GM21529 (cell line): ENCODE measurements around the gene ALDH18A1.
"Not testable (repeated sequence)": the region's sequence is repeated elsewhere in the genome, so short reads cannot be mapped to it uniquely, and the experiment has no call there.

ENCODE experiments used
- ATAC-seq: cut with Tn5 transposase; IDR thresholded peaks from one replicate; pipeline ENCODE4 v1.9.1; 2021; ENCODE audit not compliant: unreplicated experiment

Gene ALDH18A1

GRCh38 chr10:95651346-95652060, 5.0 kb downstream of the ALDH18A1 start:
- no peak for ATAC-seq

GRCh38 chr10:95650232-95650631, 6.3 kb downstream of the ALDH18A1 start:
- ATAC-seq, result no peak

GRCh38 chr10:95648138-95648537, 8.4 kb downstream of the ALDH18A1 start:
- no peak for ATAC-seq

- ATAC-seq, result no peak
These were observed 10.4 kb downstream of the ALDH18A1 start for GRCh38 chr10:95646160-95646559.

GRCh38 chr10:95644901-95645300, 11.6 kb downstream of the ALDH18A1 start:
- ATAC-seq, result no peak

- no peak for ATAC-seq
These were observed 15.6 kb downstream of the ALDH18A1 start for GRCh38 chr10:95640891-95641315.

GRCh38 chr10:95637911-95638310, 18.6 kb downstream of the ALDH18A1 start:
- ATAC-seq, result no peak

DNA sequence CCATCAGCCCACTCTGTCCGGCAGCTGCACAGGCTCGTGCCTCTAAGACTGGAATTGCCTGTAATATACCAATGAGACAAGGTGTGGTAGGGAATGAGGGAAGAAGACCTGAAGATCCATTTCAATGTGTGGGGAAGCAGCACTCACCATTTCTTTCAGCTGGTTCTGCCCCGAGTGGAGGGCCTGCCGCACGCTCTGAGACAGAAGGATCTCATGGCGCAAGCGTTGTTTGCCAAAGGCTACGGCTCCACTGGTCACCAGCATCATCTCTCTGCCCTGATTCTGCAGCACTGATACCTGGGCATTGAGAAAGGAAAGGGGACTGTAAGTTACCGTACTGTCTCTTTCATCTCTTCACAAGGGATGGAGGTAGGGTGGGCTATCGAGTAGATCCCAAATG, 19.4 kb downstream of the ALDH18A1 start:
- no peak for ATAC-seq

GRCh38 chr10:95635319-95635733, 21.2 kb downstream of the ALDH18A1 start:
- ATAC-seq, result no peak

DNA sequence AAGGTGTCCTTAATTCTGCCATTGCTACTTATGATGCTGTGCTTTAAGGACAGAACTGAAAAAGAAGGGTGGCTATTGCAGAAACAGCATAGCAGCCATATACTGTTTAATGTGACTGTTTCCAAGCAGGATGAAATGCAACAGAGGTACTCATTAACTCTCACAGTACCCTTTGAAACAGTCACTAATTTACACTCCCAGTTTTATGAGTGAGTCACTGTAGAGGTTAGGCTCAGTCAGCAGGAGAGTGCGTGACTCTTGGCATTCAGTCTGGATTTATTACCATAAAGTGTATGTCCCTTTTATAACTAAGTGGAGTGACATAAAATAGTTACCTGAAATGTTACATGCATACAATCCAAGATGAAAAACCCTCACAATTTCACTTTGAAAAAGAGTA, 27.7 kb downstream of the ALDH18A1 start:
- no peak for ATAC-seq

GRCh38 chr10:95626500-95626899, 30.0 kb downstream of the ALDH18A1 start:
- ATAC-seq, result no peak

DNA sequence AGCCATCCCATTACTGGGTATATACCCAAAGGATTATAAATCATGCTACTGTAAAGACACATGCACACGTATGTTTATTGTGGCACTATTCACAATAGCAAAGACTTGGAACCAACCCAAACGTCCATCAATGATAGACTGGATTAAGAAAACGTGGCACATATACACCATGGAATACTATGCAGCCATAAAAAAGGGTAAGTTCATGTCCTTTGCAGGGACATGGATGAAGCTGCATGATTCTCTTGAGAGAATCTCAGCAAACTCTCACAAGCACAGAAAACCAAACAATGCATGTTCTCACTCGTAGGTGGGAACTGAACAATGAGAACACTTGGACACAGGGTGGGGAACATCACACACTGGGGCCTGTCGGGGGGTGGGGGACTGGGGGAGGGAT, 36.1 kb downstream of the ALDH18A1 start:
- not testable (repeated sequence) for ATAC-seq

DNA sequence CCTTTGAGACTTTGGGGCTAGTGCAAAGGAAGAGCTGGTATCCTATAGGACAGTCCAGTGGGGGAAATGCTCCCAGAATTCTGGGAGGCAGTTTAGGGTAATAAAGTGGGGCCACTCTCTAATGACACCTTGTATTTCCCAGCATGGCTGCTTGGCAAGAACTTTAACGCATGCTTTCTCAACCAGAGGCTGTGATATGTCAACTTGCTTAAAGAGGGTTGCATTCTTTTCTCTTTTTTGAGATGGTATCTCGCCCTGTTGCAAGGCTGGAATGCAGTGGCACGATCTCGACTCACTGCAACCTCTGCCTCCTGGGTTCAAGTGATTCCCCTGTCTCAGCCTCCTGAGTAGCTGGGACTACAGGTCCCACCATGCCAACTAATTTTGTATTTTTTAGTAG, 38.4 kb downstream of the ALDH18A1 start:
- ATAC-seq, result no peak

DNA sequence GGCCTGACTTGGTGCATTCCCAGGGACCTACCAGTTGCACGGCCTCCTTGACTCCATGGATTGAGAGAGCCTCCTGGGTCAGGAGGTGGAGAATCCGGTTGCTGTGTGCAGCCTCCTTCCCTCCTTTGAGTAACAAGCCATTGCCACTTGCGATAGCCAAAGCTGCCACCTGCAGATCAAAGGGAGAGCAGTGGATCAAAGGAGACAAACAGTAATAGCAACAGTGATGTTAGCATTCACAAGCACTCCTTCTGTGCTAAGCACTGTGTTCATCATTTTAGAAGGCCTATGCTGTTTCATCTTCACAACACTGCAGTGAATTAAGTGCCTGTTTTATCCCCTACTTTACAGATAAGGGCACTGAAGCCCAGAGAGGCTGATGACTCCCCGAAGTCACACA, 40.1 kb downstream of the ALDH18A1 start:
- ATAC-seq, result no peak

DNA sequence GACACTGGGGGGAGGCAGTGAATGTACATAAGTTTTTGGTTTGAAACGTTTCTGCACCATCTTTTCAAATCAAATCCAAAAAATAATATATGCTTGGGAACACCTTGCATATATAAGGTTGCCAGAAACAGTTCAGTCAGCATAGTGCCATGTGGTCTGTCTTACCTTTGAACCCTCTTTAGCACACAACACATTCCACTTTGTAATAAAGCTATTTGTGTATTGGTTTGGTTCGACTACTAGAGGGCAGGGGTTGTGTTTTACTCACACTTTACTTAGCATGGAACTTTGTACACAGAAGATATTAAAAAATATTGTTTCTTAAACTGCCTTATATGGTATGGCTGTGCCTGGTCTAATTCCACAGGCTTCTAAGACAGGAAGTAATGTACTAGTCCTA, 43.2 kb downstream of the ALDH18A1 start:
- no peak for ATAC-seq

DNA sequence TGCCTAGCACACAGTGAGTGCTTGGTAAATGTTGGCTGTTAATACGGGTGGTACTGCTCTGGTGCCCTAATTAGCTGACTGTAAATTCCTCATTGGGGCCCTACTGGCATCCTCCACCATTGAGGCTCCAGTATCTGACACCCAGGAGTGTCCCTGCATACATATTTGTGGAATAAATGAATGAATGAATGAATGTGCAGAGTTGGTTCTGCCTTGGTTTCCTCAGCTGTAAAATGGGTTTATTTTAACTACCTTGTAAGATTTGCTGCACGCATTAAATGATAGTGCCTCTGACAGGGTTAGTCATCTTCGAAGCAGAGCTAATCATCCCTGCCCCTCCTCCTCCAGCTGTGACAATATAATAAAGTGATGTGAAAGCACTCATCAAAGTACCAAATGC, 45.8 kb downstream of the ALDH18A1 start:
- no peak for ATAC-seq

DNA sequence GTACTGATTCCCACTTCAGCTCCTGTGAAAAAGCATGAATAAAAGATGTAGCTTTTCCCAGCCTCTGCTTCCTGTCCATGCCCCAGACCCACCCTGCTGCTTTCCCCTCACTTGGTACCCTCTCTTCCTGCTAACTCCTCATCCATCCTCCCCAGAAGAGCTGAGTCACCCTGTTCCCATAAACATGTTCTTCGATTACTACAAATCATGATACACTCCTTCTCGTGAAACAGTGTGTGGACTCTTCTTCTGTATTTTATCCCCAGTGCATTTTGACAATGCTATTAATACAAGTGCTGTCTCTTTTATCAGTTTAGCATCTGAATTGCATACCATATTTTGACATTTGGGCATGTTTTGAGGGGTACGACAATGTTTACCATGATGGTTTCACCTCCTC, 49.6 kb downstream of the ALDH18A1 start:
- ATAC-seq, result no peak

- ATAC-seq, result no peak
These were observed 51.3 kb downstream of the ALDH18A1 start for GRCh38 chr10:95605163-95605562.

- no peak for ATAC-seq
These were observed 51.9 kb downstream of the ALDH18A1 start for GRCh38 chr10:95604630-95605029.

GRCh38 chr10:95602382-95602781, 54.1 kb downstream of the ALDH18A1 start:
- ATAC-seq, result no peak

DNA sequence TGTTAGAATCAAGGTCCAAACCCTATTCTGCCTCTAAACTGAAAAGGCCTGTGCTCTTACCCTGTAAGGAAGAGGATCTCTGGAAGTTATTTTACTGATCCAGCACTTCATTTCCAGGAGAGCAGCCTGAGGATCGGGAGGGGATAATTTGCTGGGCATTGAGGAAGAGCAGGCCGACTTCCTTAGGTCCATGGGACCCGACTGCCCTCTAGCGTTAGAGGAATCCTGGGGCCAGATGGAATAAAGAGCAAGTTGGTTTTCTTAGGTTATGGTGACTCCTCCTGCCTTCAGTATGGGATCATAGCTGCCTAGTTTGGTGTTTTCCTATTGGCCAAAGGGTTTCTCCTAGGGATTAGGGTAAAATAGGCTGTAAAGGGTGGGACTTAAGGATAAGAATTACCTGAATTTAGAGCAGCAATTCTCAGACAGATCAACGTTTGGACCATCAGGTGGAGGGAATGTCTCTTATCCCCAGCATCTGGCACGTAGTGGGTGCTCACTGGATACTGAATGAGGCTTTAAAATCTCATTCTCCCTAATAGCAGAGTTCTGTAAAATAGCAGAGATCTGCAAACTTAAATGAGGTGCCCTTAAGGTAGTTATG, 55.3 kb downstream of the ALDH18A1 start:
- peak; percentile 66 for ATAC-seq

DNA sequence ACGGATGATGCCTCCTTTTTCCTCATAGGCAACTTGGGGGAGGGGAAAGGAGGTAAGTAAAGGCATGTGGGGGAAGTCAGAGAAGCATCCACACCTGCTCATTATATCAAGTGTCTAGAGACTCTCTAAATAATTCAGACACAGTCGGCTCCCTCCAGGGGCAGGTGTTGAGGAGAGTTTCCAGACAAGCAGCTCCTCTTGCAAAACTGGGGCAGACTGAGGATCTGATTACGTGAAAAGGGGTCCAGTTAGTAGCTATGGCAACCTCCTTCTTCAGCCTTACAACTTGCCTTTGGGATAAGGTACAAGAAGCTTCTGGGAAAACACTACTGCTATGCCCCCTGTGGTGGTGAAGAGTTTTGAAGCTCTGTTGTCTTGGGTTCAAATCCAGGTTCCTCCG, 56.4 kb downstream of the ALDH18A1 start:
- ATAC-seq, result no peak

DNA sequence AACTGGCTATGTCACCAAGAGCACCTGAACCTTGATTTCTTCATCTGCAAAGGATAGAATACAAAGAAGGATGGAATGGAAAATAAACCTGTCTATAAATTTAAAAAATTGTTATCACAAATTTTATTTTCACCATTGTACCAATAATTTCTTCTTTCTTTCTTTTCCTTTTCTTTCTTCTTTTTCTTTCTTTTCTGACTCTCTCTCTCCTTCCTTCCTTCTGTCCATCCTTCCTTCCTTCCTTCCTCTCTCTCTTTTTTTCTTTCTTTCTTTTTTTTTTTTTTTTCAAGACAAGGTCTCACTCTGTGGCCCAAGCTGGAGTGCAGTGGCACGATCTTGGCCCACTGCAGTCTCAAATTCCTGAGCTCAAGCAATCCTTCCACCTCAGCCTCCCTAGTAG, 58.7 kb downstream of the ALDH18A1 start:
- ATAC-seq, result no peak
